Activated CD4-positive, alpha-beta T cell treated with anti-CD3 and anti-CD28 coated beads for 1 hour (primary cell): ENCODE measurements around the gene DDAH1.

Experiments used
- DNase-seq: peaks from one replicate; pipeline ENCODE4 v3.0.0-alpha.2; 2020

Gene DDAH1

DNA sequence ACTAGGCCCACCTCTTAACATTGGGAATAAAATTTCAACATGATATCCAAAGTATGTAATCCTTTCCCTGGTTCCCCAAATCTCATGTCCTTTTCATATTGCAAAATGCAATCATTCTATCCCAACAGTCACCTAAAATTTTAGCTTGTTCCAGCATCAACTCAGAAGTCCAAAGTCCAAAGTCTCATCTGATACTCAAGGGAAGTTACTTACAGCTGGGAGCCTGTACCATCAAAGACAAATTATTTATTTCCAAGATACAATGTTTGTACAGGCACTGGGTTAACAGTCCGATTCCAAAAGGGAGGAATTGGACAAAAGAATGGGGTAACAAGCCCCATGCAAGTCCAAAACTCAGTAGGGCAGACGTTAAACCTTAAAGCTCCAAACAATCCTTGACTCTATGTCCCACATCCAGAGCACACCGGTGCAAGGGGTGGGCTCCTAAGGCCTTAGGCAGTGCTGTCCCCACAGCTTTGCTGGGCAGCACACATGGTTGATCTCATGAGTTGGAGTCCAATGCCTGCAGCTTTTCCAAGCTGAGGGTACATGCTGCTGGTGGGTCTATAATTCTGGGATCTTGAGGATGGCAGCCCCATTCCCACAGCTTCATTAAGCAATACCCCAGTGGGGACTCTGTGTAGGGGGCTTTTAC is 78.8 kb downstream of the DDAH1 start:
- no peak for DNase-seq

DNA sequence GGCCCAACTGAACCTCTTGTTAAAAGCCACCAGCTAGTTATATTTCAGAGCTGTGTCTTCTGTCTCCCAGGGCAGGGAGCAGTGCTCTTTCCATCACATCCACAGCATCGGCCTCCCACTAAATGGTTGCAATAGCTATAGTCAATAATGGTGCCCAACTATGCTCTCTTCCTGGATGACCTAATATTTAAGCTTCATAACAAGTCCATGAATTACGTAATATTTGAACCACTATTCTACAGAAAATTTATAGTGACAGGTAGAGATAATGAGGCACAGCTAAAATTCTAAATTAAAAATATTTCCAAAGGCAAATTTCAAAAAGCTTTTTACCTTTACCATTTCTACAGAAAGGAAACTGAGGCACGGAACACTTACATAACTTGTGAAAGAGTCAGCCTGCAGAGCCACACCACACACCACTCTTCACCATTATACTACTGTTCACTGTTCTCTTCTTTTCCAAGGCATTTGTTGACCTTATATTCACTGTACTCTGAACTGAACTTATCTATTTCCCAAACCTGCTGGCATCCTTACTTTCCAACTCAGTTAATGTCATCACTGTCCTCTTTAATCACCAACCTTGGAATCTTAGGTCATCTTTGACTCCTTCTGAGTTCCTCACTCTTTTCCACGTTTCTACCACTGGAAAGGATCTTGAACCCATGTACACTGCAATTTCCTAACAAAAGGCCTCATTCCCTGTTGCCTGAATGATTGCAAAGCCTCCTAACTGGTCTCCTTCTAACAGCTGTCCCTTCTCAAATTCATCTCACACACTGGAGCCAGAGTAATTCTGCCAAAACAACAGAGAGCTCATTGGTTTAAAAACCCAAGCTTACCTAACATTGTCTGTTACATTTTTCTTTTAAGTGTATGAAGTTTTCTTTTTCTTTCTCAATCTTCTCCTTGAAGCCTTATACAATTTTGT is 85.5 kb downstream of the DDAH1 start:
- DNase-seq: no peak

DNA sequence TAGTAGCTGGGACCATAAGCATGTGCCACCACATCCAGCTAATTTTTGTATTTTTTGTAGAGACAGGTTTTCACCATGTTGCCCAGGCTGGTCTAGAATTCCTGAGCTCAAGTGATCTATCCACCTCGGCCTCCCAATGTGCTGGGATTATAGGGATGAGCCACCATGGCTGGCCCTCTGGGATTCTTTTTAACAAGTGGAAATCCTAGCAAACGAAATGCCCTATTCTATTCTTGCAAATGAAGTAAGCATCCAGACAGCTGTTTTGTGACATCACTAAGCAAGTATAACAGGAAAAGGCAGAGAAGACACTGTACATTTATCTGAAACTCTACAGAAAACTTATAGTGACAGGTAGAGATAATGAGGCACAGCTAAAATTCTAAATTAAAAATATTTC is 86.4 kb downstream of the DDAH1 start:
- DNase-seq: no peak

DNA sequence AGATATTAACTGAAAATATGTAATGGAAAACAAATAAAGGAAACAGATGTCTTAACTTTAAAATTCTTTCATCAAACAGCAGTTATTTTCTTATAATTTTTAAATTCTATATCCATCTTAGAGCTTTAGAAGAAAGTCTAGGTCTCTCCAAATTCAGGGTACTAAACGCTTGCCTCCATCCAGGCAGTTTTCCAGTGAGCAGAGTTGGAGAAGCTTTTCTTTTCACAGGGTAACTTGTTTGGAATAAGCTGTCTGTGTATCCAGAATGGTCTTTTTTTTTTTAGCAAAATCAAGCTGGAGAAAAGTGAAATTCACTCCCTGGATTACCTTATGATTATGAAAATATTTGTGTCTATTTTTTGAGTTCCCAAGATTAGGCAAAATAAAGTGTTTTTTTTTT is 88.6 kb downstream of the DDAH1 start:
- no peak for DNase-seq

DNA sequence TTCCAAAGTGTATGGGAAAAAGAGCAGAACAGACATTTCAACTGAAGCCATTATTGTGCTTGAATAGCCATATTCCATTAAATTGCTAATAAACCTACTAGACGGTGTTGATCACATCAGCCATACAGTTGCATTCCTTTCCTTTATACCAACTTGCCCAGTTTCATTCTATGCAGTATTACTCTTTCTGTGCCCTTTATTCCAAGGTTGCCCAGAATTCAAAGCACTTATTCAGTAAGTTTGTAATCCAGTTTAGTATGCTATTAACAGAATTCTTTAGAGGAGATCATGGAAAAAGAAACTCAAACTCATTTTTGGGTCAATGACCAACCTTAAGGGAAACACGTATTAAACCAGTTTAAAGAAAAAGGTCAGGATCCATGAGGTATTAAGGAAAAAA is 89.5 kb downstream of the DDAH1 start:
- no peak for DNase-seq

DNA sequence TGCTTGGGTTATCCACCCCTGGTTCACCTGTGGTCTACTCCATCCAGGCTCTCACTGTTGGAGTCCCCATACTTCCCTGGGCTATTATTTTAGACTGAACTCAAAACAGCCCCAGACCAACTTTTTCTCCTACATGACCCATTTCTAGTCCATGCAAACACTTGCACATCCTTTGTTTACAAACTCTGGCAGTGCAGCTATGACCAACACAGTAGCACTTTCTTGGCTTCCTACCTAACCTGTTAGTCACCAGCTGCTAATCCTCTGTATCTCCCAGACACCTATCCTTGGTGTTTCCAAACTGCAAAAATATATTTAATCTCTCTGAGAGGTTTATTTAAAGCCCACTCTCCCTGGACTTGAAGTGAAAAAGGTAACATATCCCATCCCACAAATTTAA is 90.8 kb downstream of the DDAH1 start:
- DNase-seq: no peak

DNA sequence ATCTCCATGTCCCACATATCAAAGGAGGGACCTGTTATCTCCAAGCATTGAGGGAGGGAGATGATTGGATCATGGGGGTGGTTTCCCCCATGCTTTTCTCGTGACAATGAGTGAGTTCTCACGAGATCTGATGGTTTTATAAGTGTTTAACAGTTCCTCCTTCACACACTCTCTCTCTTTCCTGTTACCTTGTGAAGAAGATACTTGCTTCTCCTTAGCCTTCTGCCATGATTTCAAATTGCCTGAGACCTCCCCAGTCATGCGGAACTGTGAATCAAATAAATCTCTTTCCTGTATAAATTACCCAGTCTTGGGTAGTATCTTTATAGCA is 91.6 kb downstream of the DDAH1 start:
- DNase-seq: no peak

DNA sequence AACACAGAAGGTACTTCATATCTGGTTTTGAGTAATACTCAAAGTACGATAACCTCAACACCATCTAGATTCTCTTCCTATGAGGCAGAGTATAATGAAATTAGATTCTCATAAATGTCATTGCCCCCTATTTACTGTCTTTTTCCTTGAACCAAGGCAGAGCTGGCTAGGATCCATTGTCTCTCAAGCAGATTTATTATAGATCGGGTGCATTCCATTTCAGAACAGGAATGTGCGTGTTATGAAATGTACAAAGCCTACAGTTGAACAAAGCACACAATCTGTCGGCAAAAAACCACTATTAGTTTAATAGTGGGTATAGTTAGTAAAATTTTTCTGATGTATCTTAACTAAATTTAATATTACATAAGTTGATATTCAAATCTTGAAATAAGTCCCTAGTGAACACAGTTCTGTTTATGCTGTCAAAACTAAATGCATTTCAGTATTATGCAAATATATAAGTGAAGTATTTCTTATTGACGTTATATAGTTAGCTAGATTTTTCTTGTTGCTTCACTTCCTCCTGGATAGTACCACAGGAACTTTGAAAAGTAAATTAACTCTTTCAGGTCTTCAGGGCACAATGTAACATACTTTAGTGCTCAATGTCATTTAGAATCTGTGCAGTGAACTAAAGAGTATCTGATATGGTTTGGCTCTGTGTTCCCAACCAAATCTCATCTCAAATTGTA is 92.1 kb downstream of the DDAH1 start:
- DNase-seq: no peak

DNA sequence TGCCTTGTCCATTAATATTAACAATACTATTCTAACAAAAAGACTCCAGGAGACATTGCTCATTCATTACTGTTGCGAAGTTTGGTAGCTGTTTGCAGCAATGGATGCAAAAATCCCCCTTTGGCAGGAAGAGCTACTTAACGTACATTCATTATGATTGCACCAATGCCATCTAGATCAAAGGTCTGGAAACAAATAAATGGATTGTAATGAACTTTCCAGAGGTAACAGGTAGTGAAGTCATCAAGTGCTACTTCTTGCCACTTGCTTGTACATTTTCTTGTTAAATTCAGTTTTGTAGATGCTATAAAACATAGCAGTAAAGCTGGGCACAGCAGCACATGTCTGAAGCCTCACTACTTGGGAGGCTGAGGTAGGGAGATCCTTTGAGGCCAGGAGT is 93.9 kb downstream of the DDAH1 start:
- no peak for DNase-seq

DNA sequence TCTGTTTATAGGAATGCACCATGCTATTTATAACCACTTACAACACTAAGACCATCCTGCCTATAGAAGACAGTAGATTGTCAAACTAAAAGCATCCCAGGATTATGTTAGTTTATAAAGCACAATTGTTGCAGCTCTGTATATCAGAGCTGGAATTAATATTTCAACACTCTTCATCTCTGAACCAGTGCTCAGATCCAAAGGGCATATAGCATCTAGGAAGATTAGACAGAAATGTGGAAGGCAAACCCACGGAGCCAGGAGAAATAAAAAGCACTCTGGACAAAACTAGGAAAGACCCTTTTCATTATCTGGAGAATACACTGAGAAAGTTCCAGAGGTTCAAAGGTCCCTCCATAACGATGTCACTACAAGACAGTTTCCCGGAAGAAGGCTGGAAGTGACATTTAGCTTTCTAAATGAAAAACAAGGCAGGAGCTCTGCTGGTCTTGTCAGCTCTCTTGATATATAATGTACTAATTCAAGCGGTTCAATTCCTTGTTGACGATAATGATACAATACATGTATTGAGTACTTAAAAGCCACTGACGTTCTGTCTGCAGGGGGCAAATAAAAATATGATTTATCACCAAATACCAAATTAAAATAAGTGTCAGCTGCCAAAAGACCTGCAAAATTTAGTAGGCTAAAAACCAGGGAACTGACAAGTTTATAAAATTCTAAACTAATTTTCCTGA is 96.7 kb downstream of the DDAH1 start:
- DNase-seq: no peak

DNA sequence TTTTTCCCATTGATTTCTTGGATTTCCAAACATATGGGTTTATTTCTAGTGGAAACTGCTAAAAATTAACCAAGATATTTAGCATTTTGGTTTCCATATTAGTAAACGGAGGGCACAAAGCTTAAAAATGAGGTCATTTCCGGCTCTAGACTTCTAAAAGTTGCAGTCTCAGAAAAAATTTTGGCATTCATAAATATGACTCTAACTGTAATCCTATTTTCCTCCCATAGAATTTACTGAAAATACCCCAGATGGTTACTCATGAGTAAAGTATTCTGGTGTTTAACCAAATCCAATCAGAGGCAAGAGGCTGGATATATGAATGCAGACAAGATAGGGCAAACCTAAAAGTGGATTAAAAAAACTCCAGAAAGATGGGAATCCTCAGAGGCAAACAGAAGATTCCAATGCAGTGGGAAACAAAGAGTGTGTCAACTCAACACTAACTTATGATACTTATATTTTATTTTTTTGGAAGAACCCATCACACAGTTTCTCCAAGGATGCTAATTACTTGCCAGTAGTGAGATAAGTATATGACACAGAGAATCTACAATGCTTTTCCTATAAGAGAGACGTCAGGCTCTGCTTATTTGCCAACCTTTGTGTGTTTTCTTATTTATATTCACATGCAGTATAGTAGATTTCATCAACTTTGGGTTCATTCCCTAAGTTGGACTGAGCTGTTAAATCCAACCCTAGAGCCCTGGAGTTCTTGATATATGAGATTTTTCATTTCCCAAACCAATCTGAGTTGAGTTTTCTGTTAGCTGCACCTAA is 98.4 kb downstream of the DDAH1 start:
- no peak for DNase-seq

DNA sequence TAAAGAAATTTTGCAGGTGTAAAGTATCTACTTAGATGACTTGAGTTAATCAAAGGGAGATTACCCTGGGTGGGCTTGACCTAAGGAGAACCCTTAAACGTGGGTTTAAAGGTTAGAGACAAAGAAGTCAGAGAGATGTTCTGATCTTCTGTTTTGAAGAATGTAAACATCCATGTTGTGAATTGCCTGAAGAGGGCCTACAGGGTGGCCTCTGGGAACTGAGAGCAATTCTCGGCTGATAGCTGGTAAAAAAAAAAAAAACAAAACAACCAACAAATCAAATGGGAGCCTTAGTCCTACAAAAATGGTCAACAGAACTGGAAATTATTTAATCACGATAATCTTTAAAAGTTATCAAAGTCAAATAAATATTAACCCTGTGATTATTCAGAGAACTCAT is 99.1 kb downstream of the DDAH1 start:
- no peak for DNase-seq

DNA sequence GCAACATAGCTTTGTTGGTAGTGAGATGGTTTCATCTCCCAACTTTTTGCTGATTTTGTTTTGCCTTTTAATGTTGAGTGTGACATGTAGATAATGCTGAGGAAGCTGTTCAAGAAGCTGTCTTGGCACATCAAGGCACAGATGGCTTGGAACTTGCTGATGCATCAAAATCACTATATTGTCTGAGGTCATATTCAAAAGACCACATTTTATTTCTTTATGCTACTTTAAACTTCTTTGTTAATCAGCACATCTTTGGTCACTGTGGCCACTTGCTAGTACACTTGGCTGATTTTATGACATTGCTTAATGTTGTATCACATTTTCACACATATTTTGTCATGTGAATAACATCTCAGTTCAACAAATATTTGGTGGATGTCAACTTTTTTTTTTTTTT is 101.4 kb downstream of the DDAH1 start:
- no peak for DNase-seq

DNA sequence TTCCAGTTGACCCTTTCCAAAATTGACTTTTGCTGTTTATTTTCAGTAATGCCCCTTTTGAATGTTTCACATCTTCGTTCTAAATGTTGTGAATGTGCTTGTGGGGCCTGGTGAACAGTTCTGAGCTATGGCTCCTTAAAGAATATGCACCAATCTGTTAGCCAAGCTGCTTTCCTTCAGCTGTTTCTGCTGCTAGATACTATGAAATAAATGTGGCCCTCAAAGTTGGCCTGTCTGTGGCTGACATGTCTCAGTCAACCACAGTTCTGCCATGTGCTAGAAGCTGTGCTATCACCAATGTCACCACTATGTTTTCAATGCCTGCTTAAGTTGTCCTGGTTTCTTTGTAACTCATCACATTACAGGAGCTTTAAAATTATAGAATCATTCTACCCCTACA is 101.9 kb downstream of the DDAH1 start:
- no peak for DNase-seq

DNA sequence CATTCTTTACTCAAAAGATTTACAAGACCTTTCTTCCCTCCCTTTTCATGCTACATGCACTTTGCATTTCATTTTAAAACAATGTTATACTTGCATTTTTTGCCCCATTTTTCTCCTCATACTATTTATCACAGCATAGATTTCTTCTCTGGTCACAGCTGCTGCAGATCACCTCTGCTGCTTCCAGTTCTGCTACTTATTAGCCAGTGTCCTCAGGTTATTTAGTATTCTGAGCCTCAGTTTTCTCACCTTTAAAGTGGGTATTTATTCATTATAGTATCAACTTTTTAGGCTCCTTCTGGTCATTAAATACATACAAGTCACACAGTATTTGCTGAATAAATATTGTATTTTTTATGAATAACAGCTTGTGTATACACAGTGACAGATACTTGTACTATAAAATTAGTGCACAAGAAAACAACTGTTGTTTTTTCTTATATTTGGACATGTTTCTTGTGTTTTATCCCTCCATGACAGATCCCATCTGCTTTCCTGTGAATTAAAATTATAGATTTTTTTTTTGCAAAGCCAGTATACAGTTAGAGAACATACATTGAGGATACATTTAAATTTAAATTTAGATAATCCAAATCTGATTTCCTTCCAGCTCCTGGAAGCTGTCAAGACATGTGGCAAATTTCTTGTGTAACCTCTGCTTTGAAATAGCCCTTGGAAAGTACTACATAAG is 103.2 kb downstream of the DDAH1 start:
- DNase-seq: no peak

DNA sequence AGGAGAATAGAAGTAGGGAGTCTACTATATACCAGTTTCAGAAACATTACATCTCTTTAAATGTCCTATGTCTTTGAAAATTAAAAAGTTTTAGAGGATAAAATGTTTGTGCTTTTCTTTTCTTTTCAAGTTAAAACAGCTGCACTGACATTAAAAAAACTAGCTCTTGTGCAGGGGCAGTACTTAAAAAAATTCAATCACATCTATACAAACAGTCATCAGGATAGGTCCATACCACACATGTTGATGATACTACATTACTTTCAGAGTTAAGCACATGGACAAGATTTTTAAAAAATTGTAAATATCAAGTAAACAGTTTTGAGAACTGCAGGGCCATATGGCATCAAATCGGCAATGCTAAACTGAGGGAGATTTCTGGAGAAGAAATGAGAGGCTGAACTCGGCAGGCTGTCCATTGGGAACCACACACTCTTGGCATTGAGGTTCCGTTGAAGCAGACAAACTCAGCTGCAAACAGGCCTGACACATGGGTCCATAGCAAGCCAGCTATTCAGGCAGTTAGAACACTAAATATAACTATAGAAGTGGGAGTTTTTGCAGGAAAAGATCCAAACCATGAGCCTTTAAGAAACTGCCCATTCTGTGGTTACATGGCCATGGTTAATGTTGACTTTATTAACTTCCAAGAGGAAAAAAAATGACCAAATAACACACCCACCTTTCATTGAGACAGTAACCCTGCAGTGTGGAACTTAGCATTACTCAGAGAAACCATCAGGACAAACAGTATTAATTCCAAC is 104.0 kb downstream of the DDAH1 start:
- DNase-seq: no peak

DNA sequence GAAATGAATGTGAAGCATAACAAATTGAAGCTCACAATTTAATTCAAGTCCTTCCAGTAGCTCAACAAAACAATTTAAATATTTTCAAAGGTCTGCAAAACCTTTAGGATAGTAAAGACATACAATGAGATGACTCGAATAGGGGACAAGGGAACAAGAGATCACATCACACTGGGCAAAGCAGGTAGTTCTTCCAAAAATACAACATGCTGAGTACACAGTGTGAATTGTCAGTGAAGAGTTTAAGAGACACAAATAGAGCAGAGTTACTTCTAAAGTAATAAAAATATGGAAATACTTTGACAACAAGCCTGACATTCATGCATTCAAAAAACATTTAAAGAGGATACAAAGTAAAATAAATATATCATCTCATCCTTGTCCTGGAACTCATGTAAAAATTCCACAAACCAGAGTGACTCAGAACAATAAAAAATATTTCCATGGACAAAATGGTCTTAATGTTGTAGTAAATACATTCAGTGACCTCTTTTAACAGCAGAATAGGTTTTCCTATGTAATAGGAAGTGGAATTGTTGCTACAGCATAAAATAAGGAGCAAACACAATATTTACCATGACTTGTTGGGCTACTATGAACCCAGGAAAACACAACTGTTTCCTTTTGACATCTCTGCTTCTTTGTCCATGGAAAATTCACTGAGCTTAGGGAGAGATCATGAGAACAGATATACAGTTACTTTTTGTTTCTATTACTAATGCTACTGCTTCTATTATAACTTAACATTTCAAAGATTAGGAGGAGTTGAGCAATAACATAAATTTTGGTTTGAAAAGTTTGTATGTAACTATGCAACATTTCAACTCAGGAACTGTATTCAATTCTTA is 104.9 kb downstream of the DDAH1 start:
- DNase-seq: no peak

DNA sequence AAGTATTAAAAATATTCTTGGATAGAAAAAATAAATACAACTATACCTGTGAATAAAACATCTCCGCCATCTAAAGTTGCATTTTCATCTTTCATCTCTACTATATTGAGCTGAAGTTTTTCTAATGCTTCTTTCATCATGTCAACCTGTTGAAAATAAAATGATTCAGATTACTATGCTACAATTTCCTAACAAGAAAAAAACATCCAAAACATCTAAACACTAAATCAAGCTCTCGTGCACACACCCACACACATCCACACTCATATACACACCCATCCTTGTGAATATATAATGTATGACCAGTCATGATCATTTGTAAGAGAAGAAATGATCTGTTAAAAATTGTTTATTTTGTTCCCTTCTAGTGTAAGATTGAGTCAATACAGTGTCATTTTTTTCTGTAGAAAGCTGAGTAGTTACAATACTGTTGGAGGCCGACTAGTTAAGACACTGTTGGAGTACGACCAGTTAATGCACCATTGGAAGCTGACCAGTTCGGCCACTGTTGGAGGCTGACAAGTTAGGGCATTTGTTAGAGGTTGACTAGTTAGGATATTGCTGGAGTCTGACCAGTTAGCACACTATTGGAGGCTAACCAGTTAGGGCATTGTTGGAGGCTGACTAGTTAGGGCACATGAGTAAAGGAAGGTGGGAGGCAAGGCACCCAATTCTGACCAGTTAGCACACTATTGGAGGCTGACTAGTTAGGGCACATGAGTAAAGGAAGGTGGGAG is 106.1 kb downstream of the DDAH1 start:
- no peak for DNase-seq

DNA sequence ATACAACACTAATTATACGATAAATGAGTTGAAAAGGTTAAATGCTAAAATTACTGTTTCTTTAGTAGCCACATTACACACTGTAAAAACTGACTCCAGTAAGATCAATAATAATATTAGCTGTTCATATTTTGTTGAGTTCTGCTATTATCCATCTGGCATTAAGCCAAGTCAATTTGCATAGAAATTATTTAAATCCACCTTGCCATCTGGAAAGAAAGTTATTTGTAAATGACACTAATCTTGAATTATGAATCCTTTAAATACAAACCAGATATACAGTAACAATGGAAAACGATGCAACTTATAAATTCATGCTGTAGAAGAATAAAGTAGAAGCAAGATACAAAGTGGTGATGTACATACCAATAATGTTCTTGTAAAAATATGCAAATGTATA is 107.1 kb downstream of the DDAH1 start:
- DNase-seq: no peak
